Gastrocnemius medialis (tissue), 4 donors: ENCODE results near the gene OGFOD1. TPM values are rescaled to one million over a fixed set of nuclear protein-coding genes. Genes with fewer than 3 reads are reported as not detected.

ENCODE experiments used
- ATAC-seq, 2 donors: fragments of 150-250 bp; one replicate each; pipeline ENCODE4 v1.9.1; 2016
- DNase-seq, 2 donors: peaks; one replicate each; pipeline ENCODE4 v3.0.0-alpha.2; 2019
- H3K27ac ChIP-seq, 4 donors: fragments of 200-600 bp; sonication (generic); 1 replicate in 1 of 4; 2 replicates in 3 of 4; pipeline ENCODE4 v1.5.1; 2016 to 2018; ENCODE audit warnings: mild to moderate bottlenecking in 2 of 4, moderate library complexity in 1 of 4
- H3K27me3 ChIP-seq, 3 donors: fragments of 200-600 bp; sonication (generic) in 2 of 3; 1 replicate in 1 of 3; 2 replicates in 2 of 3; pipeline versions ENCODE4 v1.5.1 to v1.6.0; 2016 to 2019; ENCODE audit warnings: mild to moderate bottlenecking in 1 of 3, moderate library complexity in 1 of 3
- H3K36me3 ChIP-seq, 2 donors: fragments of 200-600 bp; sonication (generic) in 1 of 2; one replicate each; pipeline ENCODE4 v1.5.1; 2017 to 2018
- H3K4me1 ChIP-seq, 2 donors: fragments of 200-600 bp; sonication (generic) in 1 of 2; one replicate each; pipeline ENCODE4 v1.5.1; 2016 to 2017; ENCODE audit warnings: mild to moderate bottlenecking in 2 of 2
- H3K4me3 ChIP-seq, 4 donors: fragments of 200-600 bp; sonication (generic) in 3 of 4; 1 replicate in 1 of 4; 2 replicates in 3 of 4; pipeline ENCODE4 v1.5.1; 2016 to 2019; ENCODE audit warnings: mild to moderate bottlenecking in 2 of 4
- H3K9me3 ChIP-seq, 3 donors: fragments of 200-600 bp; sonication (generic) in 2 of 3; 1 replicate in 1 of 3; 2 replicates in 2 of 3; pipeline ENCODE4 v1.5.1; 2016 to 2019
- CTCF ChIP-seq, 5 experiments: fragments of 450-650 bp in 3 of 5; fragments of 200-600 bp in 2 of 5; sonication (generic) in 2 of 5; IDR thresholded peaks in 4 of 5; conservative IDR thresholded peaks in 1 of 5; 1 replicate in 4 of 5; 2 replicates in 1 of 5; pipeline ENCODE4 v1.5.1; 2016 to 2019; ENCODE audit warnings: antibody characterized with exemption in 5 of 5, mild to moderate bottlenecking in 3 of 5, moderate library complexity in 3 of 5
- POLR2A ChIP-seq, 2 donors: fragments of 450-650 bp; IDR thresholded peaks; one replicate each; pipeline ENCODE4 v1.6.1; 2017; ENCODE audit warnings: antibody characterized with exemption in 2 of 2, mild to moderate bottlenecking in 2 of 2, moderate library complexity in 2 of 2
- in situ Hi-C, 4 donors: fragments of 200-750 bp; cut with MboI; loops; one replicate each; pipeline versions ENCODE4 v1.15.0 to v1.8.0; 2017; ENCODE audit warnings: low sequenced_read_pairs in 4 of 4
- intact Hi-C: fragments of 100-400 bp; cut with DNase I; formaldehyde crosslinking; loops from one replicate; pipeline ENCODE4 v1.15.1; 2023; ENCODE audit warnings: low total_unique reads
- total RNA-seq, 4 donors: library from RNA; depleted of rRNA; stranded (reverse); fragments of >200 nt; gene quantifications; one replicate each; pipeline versions ENCODE4 v1.1.0 to v1.2.3, GENCODE V29; 2016

Gene OGFOD1
- total RNA-seq, 4 donors from 2014 or later: 86.1 to 115 (median 92.9) TPM

GRCh38 chr16:56415875-56416274 lies 35.5 kb upstream of the OGFOD1 start:
- Histone ChIP-seq H3K4me1 (peaks cover 60 to 75% of the 10 kb centered on the region in 2 donors), H3K36me3 (peaks cover 0 to 15% of the 10 kb centered on the region in 2 donors), H3K9me3 (no peaks in the 10 kb centered on the region), H3K27me3 (no peaks in the 10 kb centered on the region), H3K4me3 (no peak overlapping the region), H3K27ac (peak overlapping the region; percentile 77 to 96 (median 80))
- ATAC-seq (no peak), DNase-seq (no peak)
- intact Hi-C loops: no loop called here
- no peak for TF ChIP-seq CTCF (IDR thresholded peaks at IDR 0.05 in 4 of 5, conservative IDR thresholded peaks at IDR 0.05 in 1 of 5)
- TF ChIP-seq POLR2A (IDR thresholded peaks at IDR 0.05): no peak
- in situ Hi-C loops: loop anchor here in 1 of 4 donors (25.0 kb wide), 1 partner anchor 271 kb away; the partner anchor contains the start of gene MT1X

- in situ Hi-C loops: loop anchor here in 1 of 4 donors (25.0 kb wide), 1 partner anchor 270 kb away; the partner anchor contains the start of gene MT1X
- Histone ChIP-seq H3K36me3 (peaks cover 0 to 15% of the 10 kb centered on the region in 2 donors), H3K27ac (peak overlapping the region in 3 of 4 donors; percentile 78 to 96 (median 83)), H3K4me1 (peaks cover 67 to 77% of the 10 kb centered on the region in 2 donors), H3K4me3 (no peak overlapping the region), H3K9me3 (no peaks in the 10 kb centered on the region), H3K27me3 (no peaks in the 10 kb centered on the region)
- no peak for TF ChIP-seq CTCF (IDR thresholded peaks at IDR 0.05 in 4 of 5, conservative IDR thresholded peaks at IDR 0.05 in 1 of 5)
- no peak for TF ChIP-seq POLR2A (IDR thresholded peaks at IDR 0.05)
- DNase-seq (no peak), ATAC-seq (no peak)
- intact Hi-C loops: no loop called here
These were observed 34.2 kb upstream of the OGFOD1 start for GRCh38 chr16:56417138-56417537.

- peaks cover 73 to 77% of the 10 kb centered on the region in 2 donors for H3K4me1 ChIP-seq
- H3K4me3 ChIP-seq: no peak overlapping the region
- no peaks in the 10 kb centered on the region for H3K36me3 ChIP-seq
- ATAC-seq (no peak), DNase-seq (no peak)
- no peaks in the 10 kb centered on the region for H3K27me3 ChIP-seq
- TF ChIP-seq CTCF (IDR thresholded peaks at IDR 0.05 in 4 of 5, conservative IDR thresholded peaks at IDR 0.05 in 1 of 5) (no peak), POLR2A (IDR thresholded peaks at IDR 0.05) (no peak)
- peak overlapping the region; percentile 54 to 96 (median 60) for H3K27ac ChIP-seq
- in situ Hi-C loops (loop anchor here in 1 of 4 donors (25.0 kb wide), 1 partner anchor 267 kb away; the partner anchor contains the start of gene MT1X), intact Hi-C loops (loop anchor here (5.0 kb wide), 1 partner anchor 262 kb away; the partner anchor contains the start of gene MT1X)
- H3K9me3 ChIP-seq: no peaks in the 10 kb centered on the region
These were observed 31.4 kb upstream of the OGFOD1 start for GRCh38 chr16:56419740-56420548.

- no peak overlapping the region for H3K4me3 ChIP-seq
- in situ Hi-C loops (loop anchor here in 1 of 4 donors (25.0 kb wide), 1 partner anchor 267 kb away; the partner anchor contains the start of gene MT1X), intact Hi-C loops (loop anchor here (5.0 kb wide), 1 partner anchor 262 kb away; the partner anchor contains the start of gene MT1X)
- ATAC-seq: no peak
- no peaks in the 10 kb centered on the region for H3K36me3 ChIP-seq
- DNase-seq: no peak
- H3K4me1 ChIP-seq: peaks cover 66 to 70% of the 10 kb centered on the region in 2 donors
- H3K27me3 ChIP-seq: no peaks in the 10 kb centered on the region
- H3K27ac ChIP-seq: peak overlapping the region; percentile 54 to 96 (median 60)
- TF ChIP-seq POLR2A (IDR thresholded peaks at IDR 0.05): no peak
- TF ChIP-seq CTCF (IDR thresholded peaks at IDR 0.05 in 4 of 5, conservative IDR thresholded peaks at IDR 0.05 in 1 of 5): no peak
- no peaks in the 10 kb centered on the region for H3K9me3 ChIP-seq
These were observed 30.7 kb upstream of the OGFOD1 start for GRCh38 chr16:56420613-56421012.
